ENCODE measurements around the gene MAP1A. TPM values are rescaled to one million over a fixed set of nuclear protein-coding genes. Genes with fewer than 3 reads are reported as not detected.
A peak's percentile ranks its signal among the peaks of the same experiment; 100 is the strongest.

The MAP1A gene
- total RNA-seq, 1 donor from 2014 or later = 13.8 TPM

DNA sequence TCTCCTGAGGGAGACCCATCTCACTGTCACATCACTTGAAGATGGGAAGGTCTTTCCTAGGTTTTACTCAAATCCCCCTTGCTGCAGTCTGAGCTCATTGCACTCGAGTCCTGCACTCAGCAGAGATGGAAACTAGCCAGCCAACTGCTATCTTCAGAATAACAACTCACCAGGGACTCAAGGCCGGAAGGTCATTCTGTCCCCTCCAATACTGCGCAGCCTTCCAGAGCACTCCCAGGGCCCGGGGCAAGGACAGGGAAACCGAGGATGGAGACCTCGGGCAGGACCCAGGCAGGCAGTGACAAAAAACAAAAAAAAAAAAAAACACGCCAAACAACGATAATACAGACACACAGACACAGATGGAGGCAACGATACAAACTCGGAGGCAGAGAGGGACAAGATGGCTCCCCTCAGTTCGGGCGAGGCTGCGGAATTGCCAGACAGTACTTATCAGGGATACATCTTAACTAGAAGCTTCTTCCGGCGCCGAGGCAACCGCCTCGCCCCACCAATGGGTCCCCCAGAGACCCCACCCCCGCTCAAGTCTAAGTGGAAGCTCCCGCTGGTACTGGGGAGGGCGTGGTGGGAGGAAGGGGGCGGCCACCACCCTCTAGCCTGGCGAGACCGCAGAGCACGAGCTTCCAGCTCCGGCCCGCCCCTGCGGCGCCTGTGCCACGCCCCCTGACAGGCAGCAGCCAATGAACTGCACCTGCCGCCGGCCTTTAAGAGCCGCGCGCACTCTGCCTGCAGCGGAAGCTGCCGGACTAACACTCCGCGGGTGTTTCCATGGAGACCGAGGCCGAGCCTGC is 7.0 kb upstream of the MAP1A start:
- DNase-seq (ENCODE audit: low spot score) = peak; percentile 99

DNA sequence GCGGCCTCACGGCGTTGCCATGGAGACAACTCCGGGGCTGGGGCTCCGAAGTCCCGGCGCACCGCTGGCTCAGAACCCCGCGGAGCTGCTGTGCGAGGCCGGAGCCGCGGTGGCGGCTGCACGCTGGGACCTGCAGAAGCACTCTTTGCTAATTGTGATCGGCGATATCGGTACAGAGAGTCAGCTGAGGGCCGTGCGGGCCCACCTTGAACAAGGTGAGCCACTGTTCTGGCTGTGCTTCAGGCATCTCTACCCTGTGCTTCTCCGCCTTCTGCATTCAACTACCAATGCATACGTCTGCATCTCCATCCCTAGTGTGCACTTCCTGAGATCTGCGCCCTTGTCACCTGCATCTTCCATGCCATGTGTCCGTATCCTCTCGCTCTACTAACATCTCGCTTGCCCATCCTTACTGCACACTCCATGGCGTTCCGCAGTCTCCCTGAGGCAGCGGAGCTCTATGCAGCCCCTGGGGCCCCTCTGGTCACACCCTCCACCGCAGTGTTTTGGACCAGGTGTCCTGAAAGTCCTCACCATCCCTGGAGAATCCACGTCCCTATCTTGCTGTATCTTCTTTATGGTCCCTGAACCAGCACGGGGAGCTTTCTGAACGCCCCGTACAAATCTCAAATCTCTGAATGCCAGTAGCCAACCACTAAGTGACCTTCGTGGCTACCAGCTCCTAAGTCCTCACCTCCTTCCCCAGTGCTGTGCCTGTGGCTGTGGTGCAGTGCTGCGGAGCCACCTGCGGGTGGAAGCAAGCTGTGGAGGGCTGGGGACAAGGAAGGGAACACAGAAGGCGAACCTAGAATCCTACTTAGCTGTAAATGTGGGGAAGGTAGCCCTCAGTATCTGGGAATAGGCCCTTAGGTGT is 6.2 kb upstream of the MAP1A start:
- no peak for DNase-seq (ENCODE audit: low spot score)

DNA sequence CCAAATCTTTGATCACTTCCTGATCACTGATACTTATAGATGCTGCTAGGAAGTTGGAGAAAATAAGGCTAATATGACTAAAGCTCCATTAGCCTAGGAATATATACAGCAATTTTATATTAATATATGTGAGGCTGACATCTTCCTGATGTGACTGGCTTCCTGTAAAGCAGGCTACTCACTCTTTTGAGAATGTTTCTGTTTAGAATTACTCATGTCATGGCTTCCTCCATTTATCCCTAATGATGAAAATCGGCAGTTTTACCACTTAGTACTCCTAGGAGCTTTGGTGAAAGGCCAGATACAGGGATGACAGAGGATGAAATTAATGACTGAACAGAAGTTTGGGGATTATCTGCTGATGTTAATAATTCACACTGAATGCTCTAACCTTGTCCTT is 3.9 kb upstream of the MAP1A start:
- no peak for DNase-seq (ENCODE audit: low spot score)

DNA sequence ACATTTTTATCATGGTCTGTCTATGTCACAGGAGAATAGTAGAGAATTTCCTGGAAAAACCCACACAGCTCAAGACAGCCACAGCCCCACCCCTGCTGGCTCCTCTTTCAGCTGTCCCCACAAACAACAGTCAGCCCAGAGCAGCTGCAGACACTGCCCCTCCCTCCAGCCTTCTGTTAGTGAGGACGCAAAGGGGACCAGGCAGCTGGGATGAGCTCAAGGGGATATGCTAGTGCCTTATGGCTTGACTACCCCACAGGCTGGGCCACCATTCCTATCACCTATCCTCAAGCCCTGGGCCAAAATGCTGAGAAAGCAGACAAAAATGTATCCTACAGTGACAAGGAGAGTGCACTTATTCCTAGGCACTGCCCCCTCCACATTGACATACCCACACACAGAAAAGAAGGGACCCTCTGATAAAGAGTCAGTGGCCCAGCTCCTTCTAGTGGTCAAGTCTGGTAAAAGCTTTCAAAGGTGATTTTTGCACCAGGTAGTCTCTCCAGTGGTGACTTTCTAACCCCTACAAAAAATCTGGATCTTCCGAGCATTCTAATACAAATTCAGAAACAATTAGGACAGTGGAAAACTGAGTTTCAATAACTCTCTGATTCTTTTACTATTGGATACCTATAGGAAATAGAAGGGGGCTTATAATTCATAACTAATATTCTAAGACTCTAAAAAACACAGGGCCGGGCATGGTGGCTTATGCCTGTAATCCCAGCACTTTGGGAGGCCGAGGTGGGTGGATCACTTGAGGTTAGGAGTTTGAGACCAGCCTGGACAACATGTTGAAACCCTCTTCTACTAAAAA is 3.0 kb upstream of the MAP1A start:
- no peak for DNase-seq (ENCODE audit: low spot score)

DNA sequence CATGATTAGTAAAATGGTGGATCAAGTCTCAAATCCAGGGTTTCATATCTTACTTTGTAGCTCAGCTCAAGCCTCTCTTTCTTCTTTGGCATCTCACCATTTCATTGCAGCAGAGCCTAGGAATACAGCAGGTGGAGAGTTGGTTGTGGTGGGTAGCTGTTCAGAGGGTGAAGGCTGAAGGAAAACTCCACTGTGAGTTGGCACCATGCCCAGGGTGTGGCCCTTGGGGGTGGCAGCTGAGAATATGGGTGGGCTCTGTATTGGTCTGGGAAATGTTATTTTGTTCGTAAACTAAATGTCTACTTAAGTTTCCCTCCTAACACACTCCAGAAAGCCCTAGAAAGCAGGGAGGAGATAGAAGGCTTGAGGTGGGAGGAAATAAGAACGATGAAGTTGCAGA is 1.7 kb upstream of the MAP1A start:
- no peak for DNase-seq (ENCODE audit: low spot score)

DNA sequence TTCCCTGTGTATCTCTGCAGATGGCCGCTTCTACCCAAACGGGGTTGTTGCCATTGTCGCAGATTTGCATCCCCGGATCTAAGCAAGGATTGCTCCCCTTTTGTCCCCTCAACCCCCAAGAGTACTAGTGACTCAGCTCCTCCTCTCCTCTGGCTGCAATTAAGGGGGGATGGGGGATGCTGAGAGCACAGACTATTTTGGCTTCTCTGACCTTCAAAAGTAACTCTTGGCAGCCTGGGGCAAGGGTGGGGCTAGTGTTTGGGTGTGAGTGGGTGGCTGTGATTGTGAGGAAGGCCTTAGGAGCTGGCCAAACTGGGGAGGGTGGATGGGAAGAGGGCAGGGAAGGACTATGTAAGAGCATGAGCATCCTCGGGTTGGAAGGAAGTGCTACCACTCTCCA is 1.2 kb upstream of the MAP1A start:
- DNase-seq (ENCODE audit: low spot score) = peak; percentile 86

DNA sequence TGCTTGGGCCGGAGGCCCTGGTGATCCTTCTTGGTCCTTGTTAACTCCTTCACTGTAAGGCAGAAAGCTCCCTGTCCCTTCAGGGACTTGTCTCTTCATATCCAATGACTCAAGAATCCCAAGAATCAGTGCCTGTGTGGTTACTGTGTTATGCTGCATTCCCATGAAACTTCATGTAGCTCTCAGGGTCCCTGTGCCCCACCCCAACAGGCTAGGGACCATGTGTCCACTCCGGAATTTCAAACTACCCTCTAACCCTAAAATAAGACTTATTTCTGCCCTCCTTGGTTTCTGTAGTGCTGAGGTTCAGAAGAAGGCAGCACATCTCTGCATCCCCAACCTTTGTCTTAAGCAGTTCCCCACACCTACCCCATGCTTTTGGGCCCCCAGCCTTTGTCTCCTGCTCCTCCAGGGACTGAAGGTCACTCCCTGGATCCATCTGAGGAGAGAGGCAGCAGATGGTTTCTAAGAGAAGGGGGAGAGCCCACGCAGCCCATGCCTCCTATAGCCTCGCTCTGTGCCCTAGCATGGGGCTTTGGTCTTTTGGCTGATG is 531 bp upstream of the MAP1A start:
- DNase-seq (ENCODE audit: low spot score) = peak; percentile 49

DNA sequence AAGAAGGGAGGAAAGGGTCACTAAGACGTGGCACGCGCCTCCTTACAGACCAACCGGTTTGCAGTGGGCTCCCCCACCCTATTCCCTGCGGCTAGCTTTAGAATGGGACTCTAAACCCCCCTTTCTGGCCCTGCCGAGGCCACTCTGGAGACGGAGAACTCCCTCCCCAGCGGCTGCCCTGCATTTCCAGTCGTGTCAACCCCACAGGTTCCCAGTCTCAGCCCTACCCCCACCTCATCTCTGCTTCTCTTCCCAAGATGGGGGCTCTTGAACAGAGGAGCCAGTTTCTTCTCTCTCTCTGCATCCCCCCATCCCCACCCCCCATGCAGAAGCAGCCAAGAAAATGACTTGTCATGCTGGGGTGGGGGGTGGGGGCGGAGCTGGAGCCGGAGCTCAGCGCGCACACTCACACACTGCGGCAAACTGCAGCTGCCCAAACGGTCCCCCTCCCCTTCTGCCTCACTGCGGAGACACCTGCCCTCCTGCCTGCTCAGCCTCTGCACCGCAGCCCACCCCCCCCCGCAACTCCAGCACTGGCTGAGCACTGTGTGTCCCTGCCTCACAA is 871 bp downstream of the MAP1A start:
- peak; percentile 77 for DNase-seq (ENCODE audit: low spot score)

DNA sequence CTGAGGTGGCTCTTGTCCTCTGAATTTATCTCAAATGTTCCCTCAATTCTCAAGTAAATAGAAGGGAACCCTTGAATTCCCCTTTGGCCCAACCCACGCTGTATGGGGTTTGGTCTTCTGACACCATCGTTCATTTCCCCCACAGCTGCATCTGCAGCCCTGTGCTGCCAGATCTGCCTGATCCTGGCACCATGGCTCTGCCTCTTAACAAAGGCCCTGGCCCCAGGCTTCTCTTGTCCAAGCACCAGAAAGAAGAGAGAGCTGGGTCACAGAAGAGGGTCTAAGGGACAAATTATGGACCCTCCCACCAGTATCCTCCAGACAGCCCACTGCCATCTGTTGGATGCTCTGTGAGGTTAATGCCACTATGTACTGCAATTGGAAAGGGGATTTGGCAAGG is 1.8 kb downstream of the MAP1A start:
- DNase-seq (ENCODE audit: low spot score) = peak; percentile 59

DNA sequence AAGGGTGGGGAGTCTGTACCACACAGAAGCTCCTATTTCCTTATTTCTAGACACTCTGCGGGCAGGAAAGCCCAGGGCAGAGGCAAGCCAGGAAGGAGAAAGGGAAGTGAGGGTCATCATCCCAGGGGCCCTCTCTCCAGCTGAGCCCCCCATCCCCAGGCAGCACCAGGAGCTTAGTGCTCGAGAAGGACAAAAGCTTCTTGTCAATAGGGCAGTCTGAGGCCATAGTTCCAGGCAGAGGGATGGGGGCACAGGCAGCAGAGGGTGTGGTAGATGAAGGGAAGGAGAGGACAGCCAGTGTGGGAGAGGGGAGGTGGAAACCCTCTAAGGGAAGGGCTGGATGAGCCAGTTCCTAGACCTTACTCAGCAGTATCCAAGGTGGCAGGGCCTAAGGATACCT is 2.7 kb downstream of the MAP1A start:
- peak; percentile 28 for DNase-seq (ENCODE audit: low spot score)

DNA sequence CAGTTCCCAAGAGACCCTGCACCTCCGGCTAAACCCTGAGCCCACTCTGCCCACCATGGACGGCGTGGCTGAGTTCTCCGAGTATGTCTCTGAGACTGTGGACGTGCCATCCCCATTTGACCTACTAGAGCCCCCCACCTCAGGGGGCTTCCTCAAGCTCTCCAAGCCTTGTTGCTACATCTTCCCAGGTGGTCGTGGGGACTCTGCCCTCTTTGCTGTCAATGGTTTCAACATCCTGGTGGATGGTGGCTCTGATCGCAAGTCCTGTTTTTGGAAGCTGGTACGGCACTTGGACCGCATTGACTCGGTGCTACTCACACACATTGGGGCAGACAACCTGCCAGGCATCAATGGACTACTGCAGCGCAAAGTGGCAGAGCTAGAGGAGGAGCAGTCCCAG is 4.0 kb downstream of the MAP1A start:
- peak; percentile 87 for DNase-seq (ENCODE audit: low spot score)

DNA sequence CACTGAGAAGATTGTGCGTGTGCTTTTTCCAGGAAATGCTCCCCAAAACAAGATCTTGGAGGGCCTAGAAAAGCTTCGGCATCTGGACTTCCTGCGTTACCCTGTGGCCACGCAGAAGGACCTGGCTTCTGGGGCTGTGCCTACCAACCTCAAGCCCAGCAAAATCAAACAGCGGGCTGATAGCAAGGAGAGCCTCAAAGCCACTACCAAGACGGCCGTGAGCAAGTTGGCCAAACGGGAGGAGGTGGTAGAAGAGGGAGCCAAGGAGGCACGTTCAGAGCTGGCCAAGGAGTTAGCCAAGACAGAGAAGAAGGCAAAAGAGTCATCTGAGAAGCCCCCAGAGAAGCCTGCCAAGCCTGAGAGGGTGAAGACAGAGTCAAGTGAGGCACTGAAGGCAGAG is 4.8 kb downstream of the MAP1A start:
- peak; percentile 59 for DNase-seq (ENCODE audit: low spot score)

DNA sequence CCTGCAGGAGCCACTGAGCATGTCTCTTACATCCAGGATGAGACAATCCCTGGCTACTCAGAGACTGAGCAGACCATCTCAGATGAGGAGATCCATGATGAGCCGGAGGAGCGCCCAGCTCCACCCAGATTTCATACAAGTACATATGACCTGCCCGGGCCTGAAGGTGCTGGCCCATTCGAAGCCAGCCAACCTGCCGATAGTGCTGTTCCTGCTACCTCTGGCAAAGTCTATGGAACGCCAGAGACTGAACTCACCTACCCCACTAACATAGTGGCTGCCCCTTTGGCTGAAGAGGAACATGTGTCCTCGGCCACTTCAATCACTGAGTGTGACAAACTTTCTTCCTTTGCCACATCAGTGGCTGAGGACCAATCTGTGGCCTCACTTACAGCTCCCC is 6.2 kb downstream of the MAP1A start:
- peak; percentile 64 for DNase-seq (ENCODE audit: low spot score)

DNA sequence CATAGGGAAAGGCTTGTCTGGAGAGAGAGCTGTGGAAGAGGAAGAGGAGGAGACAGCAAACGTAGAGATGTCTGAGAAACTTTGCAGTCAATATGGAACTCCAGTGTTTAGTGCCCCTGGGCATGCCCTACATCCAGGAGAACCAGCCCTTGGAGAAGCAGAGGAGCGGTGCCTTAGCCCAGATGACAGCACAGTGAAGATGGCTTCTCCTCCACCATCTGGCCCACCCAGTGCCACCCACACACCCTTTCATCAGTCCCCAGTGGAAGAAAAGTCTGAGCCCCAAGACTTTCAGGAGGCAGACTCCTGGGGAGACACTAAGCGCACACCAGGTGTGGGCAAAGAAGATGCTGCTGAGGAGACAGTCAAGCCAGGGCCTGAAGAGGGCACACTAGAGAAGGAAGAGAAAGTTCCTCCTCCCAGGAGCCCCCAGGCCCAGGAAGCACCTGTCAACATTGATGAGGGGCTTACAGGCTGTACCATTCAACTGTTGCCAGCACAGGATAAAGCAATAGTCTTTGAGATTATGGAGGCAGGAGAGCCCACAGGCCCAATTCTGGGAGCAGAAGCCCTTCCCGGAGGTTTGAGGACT is 6.9 kb downstream of the MAP1A start:
- peak; percentile 47 for DNase-seq (ENCODE audit: low spot score)

DNA sequence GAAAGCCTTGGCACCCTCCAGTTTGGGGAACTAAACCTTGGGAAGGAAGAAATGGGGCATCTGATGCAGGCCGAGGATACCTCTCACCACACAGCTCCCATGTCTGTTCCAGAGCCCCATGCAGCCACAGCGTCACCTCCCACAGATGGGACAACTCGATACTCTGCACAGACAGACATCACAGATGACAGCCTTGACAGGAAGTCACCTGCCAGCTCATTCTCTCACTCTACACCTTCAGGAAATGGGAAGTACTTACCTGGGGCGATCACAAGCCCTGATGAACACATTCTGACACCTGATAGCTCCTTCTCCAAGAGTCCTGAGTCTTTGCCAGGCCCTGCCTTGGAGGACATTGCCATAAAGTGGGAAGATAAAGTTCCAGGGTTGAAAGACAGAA is 7.7 kb downstream of the MAP1A start:
- DNase-seq (ENCODE audit: low spot score) = peak; percentile 30

DNA sequence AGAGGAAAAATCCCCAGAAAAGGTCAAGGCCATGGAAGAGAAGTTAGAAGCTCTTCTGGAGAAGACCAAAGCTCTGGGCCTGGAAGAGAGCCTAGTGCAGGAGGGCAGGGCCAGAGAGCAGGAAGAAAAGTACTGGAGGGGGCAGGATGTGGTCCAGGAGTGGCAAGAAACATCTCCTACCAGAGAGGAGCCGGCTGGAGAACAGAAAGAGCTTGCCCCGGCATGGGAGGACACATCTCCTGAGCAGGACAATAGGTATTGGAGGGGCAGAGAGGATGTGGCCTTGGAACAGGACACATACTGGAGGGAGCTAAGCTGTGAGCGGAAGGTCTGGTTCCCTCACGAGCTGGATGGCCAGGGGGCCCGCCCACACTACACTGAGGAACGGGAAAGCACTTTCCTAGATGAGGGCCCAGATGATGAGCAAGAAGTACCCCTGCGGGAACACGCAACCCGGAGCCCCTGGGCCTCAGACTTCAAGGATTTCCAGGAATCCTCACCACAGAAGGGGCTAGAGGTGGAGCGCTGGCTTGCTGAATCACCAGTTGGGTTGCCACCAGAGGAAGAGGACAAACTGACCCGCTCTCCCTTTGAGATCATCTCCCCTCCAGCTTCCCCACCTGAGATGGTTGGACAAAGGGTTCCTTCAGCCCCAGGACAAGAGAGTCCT is 9.0 kb downstream of the MAP1A start:
- DNase-seq (ENCODE audit: low spot score) = peak; percentile 81

DNA sequence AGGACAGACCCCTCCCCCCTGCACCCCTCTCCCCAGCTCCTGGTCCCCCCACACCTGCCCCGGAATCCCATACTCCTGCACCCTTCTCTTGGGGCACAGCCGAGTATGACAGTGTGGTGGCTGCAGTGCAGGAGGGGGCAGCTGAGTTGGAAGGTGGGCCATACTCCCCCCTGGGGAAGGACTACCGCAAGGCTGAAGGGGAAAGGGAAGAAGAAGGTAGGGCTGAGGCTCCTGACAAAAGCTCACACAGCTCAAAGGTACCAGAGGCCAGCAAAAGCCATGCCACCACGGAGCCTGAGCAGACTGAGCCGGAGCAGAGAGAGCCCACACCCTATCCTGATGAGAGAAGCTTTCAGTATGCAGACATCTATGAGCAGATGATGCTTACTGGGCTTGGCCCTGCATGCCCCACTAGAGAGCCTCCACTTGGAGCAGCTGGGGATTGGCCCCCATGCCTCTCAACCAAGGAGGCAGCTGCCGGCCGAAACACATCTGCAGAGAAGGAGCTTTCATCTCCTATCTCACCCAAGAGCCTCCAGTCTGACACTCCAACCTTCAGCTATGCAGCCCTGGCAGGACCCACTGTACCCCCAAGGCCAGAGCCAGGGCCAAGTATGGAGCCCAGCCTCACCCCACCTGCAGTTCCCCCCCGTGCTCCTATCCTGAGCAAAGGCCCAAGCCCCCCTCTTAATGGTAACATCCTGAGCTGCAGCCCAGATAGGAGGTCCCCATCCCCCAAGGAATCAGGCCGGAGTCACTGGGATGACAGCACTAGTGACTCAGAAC is 9.8 kb downstream of the MAP1A start:
- peak; percentile 77 for DNase-seq (ENCODE audit: low spot score)

DNA sequence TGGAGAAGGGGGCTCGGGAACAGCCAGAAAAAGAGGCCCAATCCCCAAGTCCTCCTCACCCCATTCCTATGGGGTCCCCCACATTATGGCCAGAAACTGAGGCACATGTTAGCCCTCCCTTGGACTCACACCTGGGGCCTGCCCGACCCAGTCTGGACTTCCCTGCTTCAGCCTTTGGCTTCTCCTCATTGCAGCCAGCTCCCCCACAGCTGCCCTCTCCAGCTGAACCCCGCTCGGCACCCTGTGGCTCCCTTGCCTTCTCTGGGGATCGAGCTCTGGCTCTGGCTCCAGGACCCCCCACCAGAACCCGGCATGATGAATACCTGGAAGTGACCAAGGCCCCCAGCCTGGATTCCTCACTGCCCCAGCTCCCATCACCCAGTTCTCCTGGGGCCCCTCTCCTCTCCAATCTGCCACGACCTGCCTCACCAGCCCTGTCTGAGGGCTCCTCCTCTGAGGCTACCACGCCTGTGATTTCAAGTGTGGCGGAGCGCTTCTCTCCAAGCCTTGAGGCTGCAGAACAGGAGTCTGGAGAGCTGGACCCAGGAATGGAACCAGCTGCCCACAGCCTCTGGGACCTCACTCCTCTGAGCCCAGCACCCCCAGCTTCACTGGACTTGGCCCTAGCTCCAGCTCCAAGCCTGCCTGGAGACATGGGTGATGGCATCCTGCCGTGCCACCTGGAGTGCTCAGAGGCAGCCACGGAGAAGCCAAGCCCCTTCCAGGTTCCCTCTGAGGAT is 10.6 kb downstream of the MAP1A start:
- peak; percentile 68 for DNase-seq (ENCODE audit: low spot score)
